Measurements from ENCODE around the gene BPIFB3. TPM values are rescaled to one million over a fixed set of nuclear protein-coding genes. Genes with fewer than 3 reads are reported as not detected.

The BPIFB3 gene
- total and polyA plus RNA-seq, 2 of the 13 experiments (the other 11 are each of a cell fraction or from before 2014, with no cell fraction given), result 0.09 TPM; not detected in 1

DNA sequence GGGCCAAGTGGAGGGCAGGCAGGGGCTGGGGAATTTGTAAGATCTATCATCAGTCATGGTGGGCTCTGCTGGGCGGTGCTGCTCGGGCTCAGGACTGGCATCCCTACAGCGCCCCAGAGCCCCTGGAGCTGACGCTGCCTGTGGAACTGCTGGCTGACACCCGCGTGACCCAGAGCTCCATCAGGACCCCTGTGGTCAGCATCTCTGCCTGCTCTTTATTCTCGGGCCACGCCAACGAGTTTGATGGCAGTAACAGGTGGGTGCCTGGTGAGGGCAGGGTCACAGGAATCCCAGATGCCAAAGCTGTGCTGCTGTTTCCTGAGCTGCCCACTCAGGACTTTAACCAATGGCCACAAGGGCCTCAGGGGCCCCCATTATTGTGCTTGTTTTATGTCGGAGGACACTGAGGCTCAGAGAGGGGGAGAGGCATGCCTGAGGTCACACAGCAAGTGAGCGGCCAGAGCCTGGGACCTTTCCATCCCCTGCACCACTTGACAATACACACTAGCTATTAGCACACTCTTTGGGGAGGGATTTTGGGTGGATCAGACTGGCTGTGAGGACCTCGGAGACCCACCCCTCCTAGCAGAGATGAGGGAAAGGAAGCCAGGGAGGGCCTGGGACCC is 39.9 kb upstream of the BPIFB3 start (continued):
- TF ChIP-seq ZNF713 (CRISPR knock-in tag; IDR thresholded peaks at IDR 0.05), result no peak
- no peak for TF ChIP-seq PITX1 (CRISPR knock-in tag; IDR thresholded peaks at IDR 0.05)
- TF ChIP-seq HNRNPL (IDR thresholded peaks at IDR 0.05; ENCODE audit: low read depth, low read length), result peak; percentile 73
- no peak for TF ChIP-seq KLF16 (CRISPR knock-in tag; IDR thresholded peaks at IDR 0.05)
- no peak for TF ChIP-seq ESRRA (CRISPR knock-in tag; IDR thresholded peaks at IDR 0.05; ENCODE audit: low read depth)
- TF ChIP-seq, protein P1, sequence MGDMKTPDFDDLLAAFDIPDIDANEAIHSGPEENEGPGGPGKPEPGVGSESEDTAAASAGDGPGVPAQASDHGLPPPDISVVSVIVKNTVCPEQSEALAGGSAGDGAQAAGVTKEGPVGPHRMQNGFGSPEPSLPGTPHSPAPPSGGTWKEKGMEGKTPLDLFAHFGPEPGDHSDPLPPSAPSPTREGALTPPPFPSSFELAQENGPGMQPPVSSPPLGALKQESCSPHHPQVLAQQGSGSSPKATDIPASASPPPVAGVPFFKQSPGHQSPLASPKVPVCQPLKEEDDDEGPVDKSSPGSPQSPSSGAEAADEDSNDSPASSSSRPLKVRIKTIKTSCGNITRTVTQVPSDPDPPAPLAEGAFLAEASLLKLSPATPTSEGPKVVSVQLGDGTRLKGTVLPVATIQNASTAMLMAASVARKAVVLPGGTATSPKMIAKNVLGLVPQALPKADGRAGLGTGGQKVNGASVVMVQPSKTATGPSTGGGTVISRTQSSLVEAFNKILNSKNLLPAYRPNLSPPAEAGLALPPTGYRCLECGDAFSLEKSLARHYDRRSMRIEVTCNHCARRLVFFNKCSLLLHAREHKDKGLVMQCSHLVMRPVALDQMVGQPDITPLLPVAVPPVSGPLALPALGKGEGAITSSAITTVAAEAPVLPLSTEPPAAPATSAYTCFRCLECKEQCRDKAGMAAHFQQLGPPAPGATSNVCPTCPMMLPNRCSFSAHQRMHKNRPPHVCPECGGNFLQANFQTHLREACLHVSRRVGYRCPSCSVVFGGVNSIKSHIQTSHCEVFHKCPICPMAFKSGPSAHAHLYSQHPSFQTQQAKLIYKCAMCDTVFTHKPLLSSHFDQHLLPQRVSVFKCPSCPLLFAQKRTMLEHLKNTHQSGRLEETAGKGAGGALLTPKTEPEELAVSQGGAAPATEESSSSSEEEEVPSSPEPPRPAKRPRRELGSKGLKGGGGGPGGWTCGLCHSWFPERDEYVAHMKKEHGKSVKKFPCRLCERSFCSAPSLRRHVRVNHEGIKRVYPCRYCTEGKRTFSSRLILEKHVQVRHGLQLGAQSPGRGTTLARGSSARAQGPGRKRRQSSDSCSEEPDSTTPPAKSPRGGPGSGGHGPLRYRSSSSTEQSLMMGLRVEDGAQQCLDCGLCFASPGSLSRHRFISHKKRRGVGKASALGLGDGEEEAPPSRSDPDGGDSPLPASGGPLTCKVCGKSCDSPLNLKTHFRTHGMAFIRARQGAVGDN (CRISPR knock-in tag; IDR thresholded peaks at IDR 0.05), result peak; percentile 19
- no peak for TF ChIP-seq MIER2 (CRISPR knock-in tag; IDR thresholded peaks at IDR 0.05)
- 0 out of 2 replicates have a peak, but pooled peaks have one; percentile 50 for TF ChIP-seq PCBP1 (IDR thresholded peaks at IDR 0.05; ENCODE audit: borderline replicate concordance, low read depth, low read length)
- TF ChIP-seq, protein P2, sequence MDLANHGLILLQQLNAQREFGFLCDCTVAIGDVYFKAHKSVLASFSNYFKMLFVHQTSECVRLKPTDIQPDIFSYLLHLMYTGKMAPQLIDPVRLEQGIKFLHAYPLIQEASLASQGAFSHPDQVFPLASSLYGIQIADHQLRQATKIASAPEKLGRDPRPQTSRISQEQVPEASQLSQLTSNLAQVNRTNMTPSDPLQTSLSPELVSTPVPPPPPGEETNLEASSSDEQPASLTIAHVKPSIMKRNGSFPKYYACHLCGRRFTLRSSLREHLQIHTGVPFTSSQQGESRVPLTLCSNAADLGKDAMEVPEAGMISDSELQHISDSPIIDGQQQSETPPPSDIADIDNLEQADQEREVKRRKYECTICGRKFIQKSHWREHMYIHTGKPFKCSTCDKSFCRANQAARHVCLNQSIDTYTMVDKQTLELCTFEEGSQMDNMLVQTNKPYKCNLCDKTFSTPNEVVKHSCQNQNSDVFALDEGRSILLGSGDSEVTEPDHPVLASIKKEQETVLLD (CRISPR knock-in tag; IDR thresholded peaks at IDR 0.05; ENCODE audit: low read depth), result no peak
- TF ChIP-seq, protein P3, sequence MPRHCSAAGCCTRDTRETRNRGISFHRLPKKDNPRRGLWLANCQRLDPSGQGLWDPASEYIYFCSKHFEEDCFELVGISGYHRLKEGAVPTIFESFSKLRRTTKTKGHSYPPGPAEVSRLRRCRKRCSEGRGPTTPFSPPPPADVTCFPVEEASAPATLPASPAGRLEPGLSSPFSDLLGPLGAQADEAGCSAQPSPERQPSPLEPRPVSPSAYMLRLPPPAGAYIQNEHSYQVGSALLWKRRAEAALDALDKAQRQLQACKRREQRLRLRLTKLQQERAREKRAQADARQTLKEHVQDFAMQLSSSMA (CRISPR knock-in tag; IDR thresholded peaks at IDR 0.05), result 0 out of 2 replicates have a peak, but pooled peaks have one; percentile 61
- TF ChIP-seq SP4 (CRISPR knock-in tag; IDR thresholded peaks at IDR 0.05), result 0 out of 2 replicates have a peak, but pooled peaks have one; percentile 34
- TF ChIP-seq ZBTB8A (CRISPR knock-in tag; IDR thresholded peaks at IDR 0.05; ENCODE audit: borderline replicate concordance, low read depth), result no peak
- peak; percentile 43 for TF ChIP-seq HNRNPLL (IDR thresholded peaks at IDR 0.05; ENCODE audit: low read depth, low read length, poor library complexity, severe bottlenecking)
- 0 out of 2 replicates have a peak, but pooled peaks have one; percentile 52 for TF ChIP-seq HIVEP1 (CRISPR knock-in tag; IDR thresholded peaks at IDR 0.05)
- TF ChIP-seq, protein P4, sequence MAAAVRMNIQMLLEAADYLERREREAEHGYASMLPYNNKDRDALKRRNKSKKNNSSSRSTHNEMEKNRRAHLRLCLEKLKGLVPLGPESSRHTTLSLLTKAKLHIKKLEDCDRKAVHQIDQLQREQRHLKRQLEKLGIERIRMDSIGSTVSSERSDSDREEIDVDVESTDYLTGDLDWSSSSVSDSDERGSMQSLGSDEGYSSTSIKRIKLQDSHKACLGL (CRISPR knock-in tag; IDR thresholded peaks at IDR 0.05), result peak; percentile 38; the same call in 1 of the 2 replicates
- TF ChIP-seq MAFG (CRISPR knock-in tag; IDR thresholded peaks at IDR 0.05), result no peak
- no peak for TF ChIP-seq MAFF (IDR thresholded peaks at IDR 0.05; ENCODE audit: low read depth, low read length)
- no peak for TF ChIP-seq NFKBIZ (CRISPR knock-in tag; IDR thresholded peaks at IDR 0.05)
